MG63 (cell line): ENCODE results near the gene TMED1. TPM values are rescaled to one million over a fixed set of nuclear protein-coding genes. Genes with fewer than 3 reads are reported as not detected.
"Not testable (repeated sequence)": the region's sequence is repeated elsewhere in the genome, so short reads cannot be mapped to it uniquely, and the experiment has no call there.

Experiments used
- DNase-seq: peaks from one replicate; pipeline ENCODE4 v3.0.0-alpha.2; 2020
- H3K27me3 ChIP-seq: fragments of 250-450 bp; sonication (Bioruptor Pico); 2 replicates; pipeline ENCODE4 v1.5.1; 2020; ENCODE audit warnings: mild to moderate bottlenecking, moderate library complexity
- H3K36me3 ChIP-seq: fragments of 250-450 bp; sonication (Bioruptor Pico); 2 replicates; pipeline ENCODE4 v1.5.1; 2020; ENCODE audit warnings: mild to moderate bottlenecking, moderate library complexity
- H3K4me3 ChIP-seq: fragments of 250-450 bp; sonication (Bioruptor Pico); 2 replicates; pipeline ENCODE4 v1.5.1; 2020; ENCODE audit warnings: mild to moderate bottlenecking, moderate library complexity
- H3K9me3 ChIP-seq: fragments of 250-450 bp; sonication (Bioruptor Pico); 2 replicates; pipeline ENCODE4 v1.5.1; 2020; ENCODE audit warnings: mild to moderate bottlenecking, moderate library complexity
- total RNA-seq: library from RNA; depleted of rRNA; stranded (reverse); fragments of >200 nt; shearing (Covaris generic); gene quantifications from 2 replicates; pipeline ENCODE4 v1.2.3, GENCODE V29; 2014; ENCODE audit warnings: low replicate concordance; rRNA removed

The TMED1 gene, protein sequence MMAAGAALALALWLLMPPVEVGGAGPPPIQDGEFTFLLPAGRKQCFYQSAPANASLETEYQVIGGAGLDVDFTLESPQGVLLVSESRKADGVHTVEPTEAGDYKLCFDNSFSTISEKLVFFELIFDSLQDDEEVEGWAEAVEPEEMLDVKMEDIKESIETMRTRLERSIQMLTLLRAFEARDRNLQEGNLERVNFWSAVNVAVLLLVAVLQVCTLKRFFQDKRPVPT
- 112 and 120 TPM in 2 replicates for total RNA-seq

DNA sequence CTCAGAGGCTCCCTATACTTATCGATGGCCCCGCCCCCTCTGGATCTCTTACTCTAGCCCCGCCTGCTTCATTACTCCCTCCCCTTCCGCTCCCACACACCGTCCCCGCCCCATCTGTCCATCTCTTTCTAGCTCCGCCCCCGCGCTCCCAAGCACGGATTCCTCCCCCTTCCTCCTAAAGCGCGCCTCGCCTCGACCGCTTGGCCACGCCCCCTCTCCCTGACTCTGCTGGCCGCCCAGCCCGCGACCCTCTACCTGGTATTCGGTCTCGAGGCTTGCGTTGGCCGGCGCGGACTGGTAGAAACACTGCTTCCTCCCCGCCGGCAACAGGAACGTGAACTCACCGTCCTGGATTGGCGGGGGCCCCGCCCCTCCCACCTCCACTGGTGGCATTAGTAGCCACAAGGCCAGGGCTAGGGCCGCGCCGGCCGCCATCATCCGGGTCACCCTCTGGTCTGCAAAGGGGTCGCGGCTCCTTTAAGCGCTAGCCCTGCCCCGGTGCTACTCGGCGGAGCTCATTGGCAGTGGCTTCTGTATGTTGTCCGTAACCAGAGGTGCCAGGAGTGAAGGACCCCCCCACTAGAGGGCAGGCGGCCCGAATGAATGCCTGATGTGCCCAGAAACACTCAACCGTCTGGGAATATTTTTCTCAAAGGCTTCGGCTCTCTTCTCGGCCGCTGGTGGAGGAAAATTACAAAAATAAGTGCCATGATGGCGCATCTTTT is at the start of gene TMED1:
Gene TMED1, minus strand, starts transcription at position 459 of the 725 bp plus-strand sequence. Its CDS starts 21 bp downstream, at position 438.
- Histone ChIP-seq H3K36me3 (peaks cover 36% of the 10 kb centered on the region), H3K27me3 (no peaks in the 10 kb centered on the region), H3K4me3 (peak within 1 kb of the TSS; percentile 65), H3K9me3 (peaks cover 3% of the 10 kb centered on the region; the same call in 1 of the 2 replicates)
- peak; percentile 99 for DNase-seq

DNA sequence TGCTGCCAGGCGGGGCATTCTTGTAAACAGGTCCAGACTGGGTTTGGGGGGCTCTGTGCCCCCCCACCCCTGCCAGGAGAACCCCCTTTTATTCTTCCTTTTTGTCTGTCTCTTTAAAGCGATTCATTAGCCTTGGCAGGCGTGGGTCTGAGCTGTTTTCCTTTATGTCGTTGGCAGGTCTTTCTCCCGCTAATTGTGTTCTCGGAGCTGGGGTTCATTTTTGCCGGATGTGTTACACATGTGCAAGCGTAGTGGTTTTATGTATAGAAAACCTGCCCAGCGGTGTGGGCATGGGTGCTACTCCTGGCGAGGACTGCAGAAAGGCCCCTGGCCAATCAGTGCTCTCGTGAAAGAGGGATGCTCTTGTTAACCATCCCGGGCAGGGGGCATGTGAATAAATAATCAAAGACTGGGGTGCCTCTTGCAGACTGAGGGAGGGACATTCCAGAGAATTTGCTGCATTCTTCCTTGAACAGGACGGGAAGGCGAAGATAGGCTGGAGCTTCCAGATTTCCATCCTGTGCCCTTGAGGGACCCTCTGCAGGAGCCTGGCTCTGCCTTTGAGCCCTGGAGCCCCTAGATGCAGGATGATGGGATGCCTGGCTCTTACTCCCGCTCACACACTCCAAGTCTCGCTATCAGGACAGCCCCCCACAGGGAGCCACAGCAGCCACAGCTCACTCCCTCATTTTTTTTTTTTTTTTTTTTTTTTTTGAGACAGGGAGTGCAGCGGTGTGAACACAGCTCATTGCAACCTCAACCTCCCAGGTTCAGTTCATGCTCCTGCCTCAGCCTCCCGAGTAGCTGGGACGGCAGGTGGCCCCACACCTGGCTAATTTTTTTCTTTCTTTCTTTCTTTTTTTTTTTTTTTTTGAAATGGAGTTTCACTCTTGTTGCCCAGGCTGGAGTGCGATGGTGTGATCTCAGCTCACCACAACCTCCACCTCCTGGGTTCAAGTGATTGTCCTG is 49.5 kb upstream of the TMED1 start:
- no peak for DNase-seq
- Histone ChIP-seq H3K27me3 (no peaks in the 10 kb centered on the region), H3K4me3 (no peak overlapping the region), H3K36me3 (peaks cover 7% of the 10 kb centered on the region), H3K9me3 (no peaks in the 10 kb centered on the region)

DNA sequence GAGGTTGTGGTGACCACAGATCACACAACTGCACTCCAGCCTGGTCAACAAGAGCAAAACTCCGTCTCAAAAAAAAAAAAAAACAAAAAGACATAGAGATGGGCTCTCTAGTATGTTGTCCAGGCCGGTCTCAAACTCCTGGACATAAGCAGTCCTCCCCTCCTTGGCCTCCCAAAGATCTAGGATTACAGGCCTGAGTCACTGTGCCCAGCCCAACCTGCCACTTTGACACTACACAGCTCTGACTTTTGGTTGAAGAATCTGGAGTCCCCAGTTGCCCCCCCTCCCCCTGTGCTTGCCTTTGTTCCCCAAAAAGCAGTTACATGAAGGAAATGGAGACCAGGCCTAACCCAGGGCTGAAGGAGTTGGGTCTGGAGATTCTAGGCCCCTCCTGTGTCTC is 48.3 kb upstream of the TMED1 start:
- Histone ChIP-seq H3K27me3 (no peaks in the 10 kb centered on the region), H3K4me3 (no peak overlapping the region), H3K9me3 (no peaks in the 10 kb centered on the region), H3K36me3 (peaks cover 12% of the 10 kb centered on the region)
- peak; percentile 59 for DNase-seq

DNA sequence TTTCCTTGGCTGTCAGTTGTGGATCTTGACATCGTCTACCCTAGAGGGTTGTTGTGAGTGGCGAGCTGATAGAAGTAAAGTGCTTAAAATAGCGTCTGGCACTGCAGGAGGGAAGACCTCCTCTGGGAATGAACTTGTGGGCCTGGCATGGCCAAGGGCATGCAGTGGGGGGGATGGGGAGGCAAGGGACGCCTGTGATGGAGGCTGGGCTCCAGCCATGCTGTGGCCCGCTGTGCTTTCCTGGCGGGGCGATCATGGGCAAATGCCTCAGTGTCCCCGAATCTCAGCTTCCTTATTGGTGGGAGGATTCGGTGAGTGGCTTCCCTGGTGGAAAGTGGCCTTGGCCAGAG is 46.1 kb upstream of the TMED1 start:
- DNase-seq = no peak
- Histone ChIP-seq H3K9me3 (no peaks in the 10 kb centered on the region), H3K36me3 (peaks cover 13% of the 10 kb centered on the region), H3K27me3 (no peaks in the 10 kb centered on the region), H3K4me3 (no peak overlapping the region)

DNA sequence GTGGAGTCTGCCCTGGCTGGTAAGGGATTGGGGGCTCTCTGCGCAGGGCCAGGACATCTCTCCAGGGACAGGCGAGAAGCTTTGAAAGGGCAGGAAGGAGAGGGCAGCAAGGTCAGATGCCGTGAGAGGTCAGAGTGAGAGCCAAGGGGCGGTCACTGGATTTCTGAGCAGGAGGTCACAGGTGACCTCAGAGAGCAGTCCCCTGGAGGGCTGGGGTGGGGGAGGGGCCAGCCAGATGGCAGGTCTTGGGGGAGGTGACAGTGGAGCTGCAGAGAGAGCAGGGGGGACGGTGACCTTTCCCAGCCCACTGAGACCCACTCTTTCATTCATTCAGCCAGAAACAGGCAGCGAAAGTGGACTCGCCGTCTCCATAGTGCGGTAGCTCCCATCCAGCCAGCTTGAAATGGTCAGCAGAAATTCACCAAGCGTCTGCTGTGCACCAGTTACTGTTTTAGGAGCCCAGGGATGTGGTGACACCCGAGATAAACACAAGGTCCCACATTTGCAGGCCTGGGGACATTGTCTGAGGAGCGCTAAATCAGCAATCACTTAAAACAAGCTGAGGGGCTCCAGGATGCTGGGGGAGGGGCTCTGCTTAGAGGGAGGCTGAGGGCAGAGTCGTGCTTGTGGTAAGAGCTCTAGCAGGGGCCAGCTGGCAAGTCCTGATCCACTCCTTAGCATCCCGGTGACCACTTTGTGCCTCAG is 45.5 kb upstream of the TMED1 start:
- H3K9me3 ChIP-seq = no peaks in the 10 kb centered on the region
- H3K27me3 ChIP-seq = no peaks in the 10 kb centered on the region
- DNase-seq = no peak
- H3K4me3 ChIP-seq = no peak overlapping the region
- H3K36me3 ChIP-seq = peaks cover 16% of the 10 kb centered on the region

DNA sequence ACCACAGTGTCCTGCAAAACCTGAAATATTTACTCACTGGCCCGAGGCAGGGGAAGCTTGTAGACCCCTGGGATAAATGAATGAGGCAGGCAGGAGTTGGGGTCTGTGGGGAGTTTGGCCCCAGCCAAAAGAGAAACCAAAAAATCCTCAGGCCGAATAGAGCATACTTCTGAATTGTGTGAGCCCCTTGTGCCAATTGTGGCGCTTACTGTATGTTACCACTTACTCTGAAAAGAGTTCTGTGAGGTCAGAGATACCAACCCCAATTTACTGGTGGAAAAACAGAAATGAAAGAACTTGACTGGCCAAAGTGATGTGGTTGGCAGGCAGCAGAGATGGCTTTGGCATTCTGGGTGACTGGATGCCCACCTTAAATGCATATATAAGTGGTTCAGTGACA is 42.2 kb upstream of the TMED1 start:
- no peak for DNase-seq
- Histone ChIP-seq H3K36me3 (peaks cover 32% of the 10 kb centered on the region), H3K9me3 (no peaks in the 10 kb centered on the region), H3K27me3 (no peaks in the 10 kb centered on the region), H3K4me3 (peak overlapping the region; percentile 2; the same call in 1 of the 2 replicates)

DNA sequence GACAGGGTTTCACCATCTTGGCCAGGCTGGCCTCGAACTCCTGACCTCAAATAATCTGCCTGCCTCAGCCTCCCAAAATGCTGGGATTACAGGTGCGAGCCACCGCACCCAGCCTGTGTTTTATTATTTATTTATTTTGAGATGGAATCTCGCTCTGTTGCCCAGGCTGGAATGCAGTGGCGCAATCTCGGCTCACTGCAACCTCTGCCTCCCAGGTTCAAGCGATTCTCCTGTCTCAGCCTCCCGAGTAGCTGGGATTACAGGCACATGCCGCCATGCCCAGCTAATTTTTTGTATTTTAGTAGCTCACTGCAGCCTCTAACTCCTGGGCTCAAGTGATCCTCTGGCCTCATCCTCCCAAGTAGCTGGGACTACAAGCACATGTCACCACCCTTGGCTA is 41.6 kb upstream of the TMED1 start:
- H3K9me3 ChIP-seq, H3K27me3 ChIP-seq, H3K4me3 ChIP-seq, DNase-seq: not testable (repeated sequence)
- peaks cover 33% of the 10 kb centered on the region for H3K36me3 ChIP-seq

DNA sequence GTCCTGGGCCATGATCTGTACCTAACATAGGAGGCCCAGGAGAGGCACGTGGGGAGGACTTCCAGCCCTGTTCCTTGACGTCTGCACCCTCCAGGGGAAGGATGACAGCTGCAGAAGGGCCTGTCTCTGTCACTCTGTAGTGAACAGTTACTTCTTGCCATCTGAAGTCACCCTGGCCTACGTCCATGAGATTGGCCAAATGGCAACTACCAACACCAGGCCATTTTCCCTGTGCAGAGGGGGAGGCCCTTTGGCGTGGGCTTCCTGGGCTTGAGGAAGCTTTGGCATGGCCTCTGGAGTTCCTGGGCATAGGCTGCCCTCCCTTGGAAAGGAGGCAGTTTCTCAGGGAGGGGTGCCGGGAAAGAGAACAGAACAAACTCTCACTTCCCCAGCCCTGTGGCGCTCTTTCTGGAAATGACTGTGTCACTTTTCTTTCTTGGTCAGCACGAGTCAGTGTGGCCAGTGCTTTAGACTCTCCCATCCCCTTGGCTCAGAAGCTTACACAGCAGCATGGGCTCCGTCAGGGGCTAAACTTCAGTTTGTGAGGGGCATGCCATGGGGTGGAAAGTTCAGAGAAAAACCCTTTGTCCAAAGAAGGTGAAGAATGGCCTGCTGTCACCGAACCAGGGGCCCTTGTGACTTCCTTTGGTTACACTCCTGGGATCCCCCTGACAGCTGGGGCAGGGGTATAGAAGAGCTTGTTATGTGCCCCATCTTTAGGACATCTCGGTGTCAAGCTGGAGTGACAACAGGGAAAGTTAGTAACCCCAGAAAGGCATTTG is 40.6 kb upstream of the TMED1 start:
- H3K36me3 ChIP-seq = peaks cover 33% of the 10 kb centered on the region
- DNase-seq = peak; percentile 38
- no peaks in the 10 kb centered on the region for H3K27me3 ChIP-seq
- H3K4me3 ChIP-seq = no peak overlapping the region
- H3K9me3 ChIP-seq = no peaks in the 10 kb centered on the region

DNA sequence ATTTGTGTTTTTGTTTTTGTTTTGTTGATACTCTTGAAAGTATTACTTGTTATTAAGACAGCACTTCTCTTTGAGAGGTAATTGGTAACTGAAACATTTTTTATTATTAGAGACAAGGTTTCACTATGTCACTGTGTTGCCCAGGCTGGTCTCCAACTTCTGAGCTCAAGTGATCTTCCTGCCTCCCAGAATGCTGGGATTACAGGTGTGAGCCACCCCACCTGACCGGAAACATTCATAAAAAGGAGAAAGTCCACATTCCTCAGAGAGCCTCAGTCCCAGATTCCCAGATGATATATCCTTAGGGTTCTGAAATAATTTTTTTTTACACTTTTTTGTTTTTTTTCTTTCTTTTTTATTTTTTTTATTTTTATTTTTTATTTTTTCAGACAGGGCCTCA is 38.0 kb upstream of the TMED1 start:
- Histone ChIP-seq H3K9me3 (no peaks in the 10 kb centered on the region), H3K36me3 (peaks cover 24% of the 10 kb centered on the region), H3K4me3 (no peak overlapping the region), H3K27me3 (no peaks in the 10 kb centered on the region)
- DNase-seq = no peak

DNA sequence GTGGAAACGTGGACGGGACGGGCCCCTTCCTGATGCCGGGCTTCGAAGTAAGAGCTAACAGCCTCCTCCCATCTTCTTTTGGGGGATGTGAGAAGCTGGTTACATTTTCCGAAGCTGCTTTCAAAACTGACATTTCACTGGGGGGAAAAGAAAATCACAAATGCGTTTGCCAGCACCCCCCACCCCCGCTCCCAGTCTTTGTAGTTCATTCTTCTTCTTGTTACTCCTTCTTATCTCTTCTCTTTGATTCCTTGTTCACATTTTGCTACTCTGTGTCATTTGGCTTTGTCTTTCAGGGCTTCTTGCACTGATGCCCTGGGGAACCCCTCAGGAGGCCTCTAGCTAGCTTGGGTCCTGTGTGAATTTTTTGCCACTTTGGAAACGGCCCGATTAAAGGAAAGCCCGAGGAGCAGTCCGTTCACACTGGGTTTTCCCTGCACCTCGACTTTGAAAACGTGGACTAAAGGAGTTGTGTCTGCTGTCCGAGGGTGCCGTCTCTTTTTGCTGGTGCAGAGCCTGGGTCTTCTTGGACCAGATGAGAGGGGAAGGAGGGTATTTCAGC is 36.6 kb upstream of the TMED1 start:
- DNase-seq = no peak
- H3K36me3 ChIP-seq = peaks cover 24% of the 10 kb centered on the region
- H3K4me3 ChIP-seq = peak overlapping the region; percentile 64
- no peaks in the 10 kb centered on the region for H3K27me3 ChIP-seq
- no peaks in the 10 kb centered on the region for H3K9me3 ChIP-seq

DNA sequence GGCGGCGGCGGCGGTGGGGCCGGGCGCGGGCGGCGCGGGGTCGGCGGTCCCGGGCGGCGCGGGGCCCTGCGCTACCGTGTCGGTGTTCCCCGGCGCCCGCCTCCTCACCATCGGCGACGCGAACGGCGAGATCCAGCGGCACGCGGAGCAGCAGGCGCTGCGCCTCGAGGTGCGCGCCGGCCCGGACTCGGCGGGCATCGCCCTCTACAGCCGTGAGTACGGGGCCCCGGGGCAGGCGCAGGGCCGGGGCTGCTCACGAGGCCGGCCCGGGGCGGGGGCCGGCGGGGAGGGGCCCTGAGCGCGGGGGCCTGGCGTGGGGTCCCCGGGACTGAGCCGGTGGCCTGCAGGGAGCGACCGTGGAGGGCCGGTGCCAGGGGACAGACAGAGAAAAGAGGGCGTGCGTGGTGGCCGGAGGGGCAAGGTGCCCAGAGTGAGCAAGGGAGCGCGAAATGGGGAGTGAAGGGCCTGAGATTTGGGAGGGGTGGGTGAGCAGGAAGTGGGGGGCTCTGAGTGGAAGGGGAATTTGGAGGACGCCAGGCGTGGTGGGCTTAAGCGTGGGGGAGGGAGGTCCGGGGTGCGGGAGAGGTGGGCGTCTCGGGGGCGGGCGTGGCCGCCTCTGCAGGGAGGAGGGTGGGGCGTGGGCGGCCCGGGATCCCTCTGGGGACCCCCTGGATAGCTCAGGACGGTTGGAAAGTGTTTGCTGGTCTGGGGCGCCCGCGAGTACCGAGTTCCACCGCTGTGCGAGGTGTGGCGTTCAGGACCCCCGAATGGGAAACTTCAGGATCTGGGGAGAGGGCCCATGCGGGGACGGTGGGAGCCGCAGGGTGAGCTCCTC is 35.9 kb upstream of the TMED1 start:
- H3K9me3 ChIP-seq = no peaks in the 10 kb centered on the region
- peak; percentile 49 for DNase-seq
- H3K36me3 ChIP-seq = peaks cover 22% of the 10 kb centered on the region
- no peaks in the 10 kb centered on the region for H3K27me3 ChIP-seq
- H3K4me3 ChIP-seq = peak overlapping the region; percentile 64

DNA sequence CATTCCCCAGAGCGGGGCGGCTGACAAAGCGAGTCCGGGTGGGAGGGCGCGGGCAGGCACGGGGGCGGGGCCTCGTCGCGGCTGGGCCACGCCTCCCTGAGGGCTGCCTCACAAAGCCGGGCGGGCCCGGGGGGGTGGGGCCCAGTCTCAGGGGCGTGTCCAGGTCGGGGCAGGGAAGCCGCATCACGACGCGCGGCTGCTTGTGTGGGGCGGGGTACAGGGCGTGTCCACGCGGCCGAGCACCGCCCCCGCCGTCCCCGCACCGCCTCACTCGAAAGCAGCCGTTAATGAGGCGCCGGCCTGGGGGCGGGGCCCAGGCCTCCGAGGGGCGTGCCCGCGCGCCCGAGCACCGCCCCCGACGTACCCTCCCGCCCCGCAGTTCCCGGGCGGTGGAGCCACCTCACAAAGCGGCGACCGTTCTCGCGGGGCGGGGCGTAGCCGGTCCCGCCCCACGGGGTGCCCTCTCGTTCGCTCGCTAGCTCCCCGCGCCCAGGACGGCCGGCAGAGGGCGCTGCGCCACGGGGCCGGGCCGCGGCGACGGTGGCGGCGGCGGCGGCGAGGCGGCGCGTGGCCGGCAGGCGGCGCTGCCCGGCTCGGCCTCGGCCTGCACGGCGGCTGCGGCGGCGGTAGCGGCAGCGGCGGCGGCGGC is 35.1 kb upstream of the TMED1 start, which contains the start of gene CARM1:
Gene CARM1, plus strand, starts transcription at position 599 of the 649 bp plus-strand sequence. CDS start 150 bp downstream, outside the sequence.
- Histone ChIP-seq H3K9me3 (no peaks in the 10 kb centered on the region), H3K4me3 (peak within 1 kb of the TSS; percentile 64), H3K36me3 (peaks cover 16% of the 10 kb centered on the region), H3K27me3 (no peaks in the 10 kb centered on the region)
- peak; percentile 98 for DNase-seq

DNA sequence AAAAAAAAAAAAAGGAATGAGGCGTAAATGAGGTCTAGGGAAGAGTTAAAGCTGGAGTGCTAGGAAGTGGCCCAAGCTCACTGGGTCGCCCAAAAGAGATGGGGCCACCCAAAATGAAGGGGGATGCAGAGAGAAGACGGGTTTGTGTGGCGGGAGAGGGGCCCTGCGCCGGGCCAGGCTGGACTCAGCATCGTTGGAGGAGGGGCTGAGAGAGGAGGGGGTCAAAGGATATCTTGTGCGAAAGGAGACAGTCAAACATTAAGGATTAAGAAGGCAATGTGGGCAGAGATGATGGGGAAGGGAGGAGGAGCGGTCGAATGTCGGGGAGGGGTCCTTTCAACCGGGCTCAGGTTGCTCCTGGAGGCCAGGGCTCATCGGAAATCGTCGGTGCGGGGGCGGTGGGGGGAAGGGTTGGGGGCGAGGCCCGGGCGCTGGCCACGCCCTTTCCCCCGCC is 34.5 kb upstream of the TMED1 start:
- no peak for DNase-seq
- Histone ChIP-seq H3K9me3 (no peaks in the 10 kb centered on the region), H3K36me3 (peaks cover 12% of the 10 kb centered on the region), H3K4me3 (peak overlapping the region; percentile 40), H3K27me3 (no peaks in the 10 kb centered on the region)

DNA sequence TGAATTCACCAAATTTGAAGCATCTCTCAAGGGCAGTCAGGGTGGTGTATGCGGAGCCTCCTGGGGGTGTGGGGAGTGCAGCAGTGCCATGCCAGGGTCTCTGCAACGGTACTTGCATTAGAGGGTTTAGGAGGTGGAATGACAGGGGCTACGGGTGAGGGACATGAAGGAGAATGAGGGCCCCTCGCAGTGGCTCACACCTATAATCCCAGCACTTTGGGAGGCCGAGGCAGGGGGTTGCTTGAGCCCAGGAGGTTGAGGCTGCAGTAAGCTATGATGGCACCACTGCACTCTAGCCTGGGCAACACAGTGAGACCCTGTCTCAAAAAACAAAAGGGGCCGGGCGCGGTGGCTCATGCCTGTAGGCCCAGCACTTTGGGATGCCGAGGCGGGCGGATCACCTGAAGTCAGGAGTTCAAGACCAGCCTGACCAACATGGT is 33.9 kb upstream of the TMED1 start:
- not testable (repeated sequence) for H3K9me3 ChIP-seq, DNase-seq

More for the DNA sequence above, 33.9 kb upstream of the TMED1 start:
- not testable (repeated sequence) for H3K4me3 ChIP-seq, H3K36me3 ChIP-seq, H3K27me3 ChIP-seq
